Uterus (tissue), 2 donors: Measurements from ENCODE around the gene TRPM1.

Experiments used
- POLR2A ChIP-seq, 2 donors: fragments of 450-650 bp; IDR thresholded peaks; one replicate each; pipeline ENCODE4 v1.6.1; 2016; ENCODE audit warnings: antibody characterized with exemption in 2 of 2, mild to moderate bottlenecking in 1 of 2, moderate library complexity in 1 of 2
- TF ChIP-seq, protein P1 (sequence below), 4 experiments: fragments of 200-600 bp in 2 of 4; fragments of 450-650 bp in 2 of 4; sonication (generic) in 2 of 4; IDR thresholded peaks; one replicate each; pipeline ENCODE4 v1.5.1; 2016 to 2019; ENCODE audit warnings: antibody characterized with exemption in 4 of 4, mild to moderate bottlenecking in 2 of 4, moderate library complexity in 1 of 4

- TF ChIP-seq, protein P1, sequence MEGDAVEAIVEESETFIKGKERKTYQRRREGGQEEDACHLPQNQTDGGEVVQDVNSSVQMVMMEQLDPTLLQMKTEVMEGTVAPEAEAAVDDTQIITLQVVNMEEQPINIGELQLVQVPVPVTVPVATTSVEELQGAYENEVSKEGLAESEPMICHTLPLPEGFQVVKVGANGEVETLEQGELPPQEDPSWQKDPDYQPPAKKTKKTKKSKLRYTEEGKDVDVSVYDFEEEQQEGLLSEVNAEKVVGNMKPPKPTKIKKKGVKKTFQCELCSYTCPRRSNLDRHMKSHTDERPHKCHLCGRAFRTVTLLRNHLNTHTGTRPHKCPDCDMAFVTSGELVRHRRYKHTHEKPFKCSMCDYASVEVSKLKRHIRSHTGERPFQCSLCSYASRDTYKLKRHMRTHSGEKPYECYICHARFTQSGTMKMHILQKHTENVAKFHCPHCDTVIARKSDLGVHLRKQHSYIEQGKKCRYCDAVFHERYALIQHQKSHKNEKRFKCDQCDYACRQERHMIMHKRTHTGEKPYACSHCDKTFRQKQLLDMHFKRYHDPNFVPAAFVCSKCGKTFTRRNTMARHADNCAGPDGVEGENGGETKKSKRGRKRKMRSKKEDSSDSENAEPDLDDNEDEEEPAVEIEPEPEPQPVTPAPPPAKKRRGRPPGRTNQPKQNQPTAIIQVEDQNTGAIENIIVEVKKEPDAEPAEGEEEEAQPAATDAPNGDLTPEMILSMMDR (IDR thresholded peaks at IDR 0.05), result no peak
- no peak for TF ChIP-seq POLR2A (IDR thresholded peaks at IDR 0.05)
These were observed 23.5 kb upstream of the TRPM1 start for GRCh38 chr15:31125061-31125460.
